ENCODE measurements around the gene ATRNL1. TPM values are rescaled to one million over a fixed set of nuclear protein-coding genes. Genes with fewer than 3 reads are reported as not detected.

ATRNL1 gene
- total RNA-seq, 1 experiment from 2014 or later = 1.3 TPM

DNA sequence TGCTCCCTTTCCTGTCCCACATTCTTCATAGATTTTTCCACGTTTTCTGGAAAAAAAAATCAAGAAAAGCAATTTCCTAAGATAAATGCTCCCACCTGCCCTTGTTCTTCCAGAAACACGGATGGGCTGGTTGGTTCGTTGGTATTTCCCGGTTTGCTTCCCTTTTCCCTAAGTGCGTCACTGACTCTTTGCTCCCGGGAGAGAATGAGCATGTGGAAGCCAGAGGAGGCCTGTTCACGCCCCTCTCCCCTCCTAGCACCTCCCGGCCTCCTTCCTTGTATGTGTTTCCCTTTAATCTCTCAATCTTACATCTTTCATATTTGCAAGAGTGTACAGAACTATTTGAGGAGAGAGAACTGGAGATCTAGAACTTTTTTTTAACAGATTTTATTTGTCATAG, 737.9 kb downstream of the ATRNL1 start:
- Histone ChIP-seq H3K27me3 (ENCODE audit: insufficient read depth, low read length) (peaks cover 21% of the 10 kb centered on the region; the same call in 1 of the 2 replicates), H3K4me3 (replicated peaks in 1 of 2; ENCODE audit: low read depth in 1 of 2, low read length in 2 of 2) (no peak overlapping the region), H3K27ac (ENCODE audit: low read depth, low read length) (no peak overlapping the region), H3K36me3 (ENCODE audit: control insufficient read depth in 1 of 2, insufficient read depth in 2 of 2, low read length in 2 of 2) (no peaks in the 10 kb centered on the region), H4K20me1 (ENCODE audit: insufficient read depth) (no peaks in the 10 kb centered on the region), H3K4me1 (ENCODE audit: control insufficient read depth in 1 of 2, insufficient read depth in 2 of 2, low read length in 2 of 2) (no peaks in the 10 kb centered on the region), H3K9me2 (ENCODE audit: insufficient read depth) (no peaks in the 10 kb centered on the region), H2AFZ (ENCODE audit: low read depth, low read length, poor library complexity, severe bottlenecking) (no peak overlapping the region), H3K4me2 (ENCODE audit: low read length) (no peak overlapping the region), H3K9ac (ENCODE audit: low read length) (no peak overlapping the region), H3K79me2 (ENCODE audit: insufficient read depth, low read length) (no peaks in the 10 kb centered on the region), H3K9me3 (ENCODE audit: control insufficient read depth in 1 of 2, insufficient read depth in 1 of 2, low read depth in 1 of 2, low read length in 2 of 2) (no peaks in the 10 kb centered on the region)
- intact Hi-C loops (cut with micrococcal nuclease) = no loop called here
- ATAC-seq (no peak), DNase-seq (ENCODE audit: low read depth, low spot score) (no peak)
- BruUV-seq (replicated peaks) = no TSS peak
- ChIA-PET POLR2A (no interaction called here), RAD21 (ENCODE audit: low non-redundant PET in 1 of 2, low total read pairs in 2 of 2, uncharacterized antibody in 2 of 2, unreplicated experiment in 2 of 2) (no interaction called here), CTCF (no interaction called here)
- TF ChIP-seq, protein P1, sequence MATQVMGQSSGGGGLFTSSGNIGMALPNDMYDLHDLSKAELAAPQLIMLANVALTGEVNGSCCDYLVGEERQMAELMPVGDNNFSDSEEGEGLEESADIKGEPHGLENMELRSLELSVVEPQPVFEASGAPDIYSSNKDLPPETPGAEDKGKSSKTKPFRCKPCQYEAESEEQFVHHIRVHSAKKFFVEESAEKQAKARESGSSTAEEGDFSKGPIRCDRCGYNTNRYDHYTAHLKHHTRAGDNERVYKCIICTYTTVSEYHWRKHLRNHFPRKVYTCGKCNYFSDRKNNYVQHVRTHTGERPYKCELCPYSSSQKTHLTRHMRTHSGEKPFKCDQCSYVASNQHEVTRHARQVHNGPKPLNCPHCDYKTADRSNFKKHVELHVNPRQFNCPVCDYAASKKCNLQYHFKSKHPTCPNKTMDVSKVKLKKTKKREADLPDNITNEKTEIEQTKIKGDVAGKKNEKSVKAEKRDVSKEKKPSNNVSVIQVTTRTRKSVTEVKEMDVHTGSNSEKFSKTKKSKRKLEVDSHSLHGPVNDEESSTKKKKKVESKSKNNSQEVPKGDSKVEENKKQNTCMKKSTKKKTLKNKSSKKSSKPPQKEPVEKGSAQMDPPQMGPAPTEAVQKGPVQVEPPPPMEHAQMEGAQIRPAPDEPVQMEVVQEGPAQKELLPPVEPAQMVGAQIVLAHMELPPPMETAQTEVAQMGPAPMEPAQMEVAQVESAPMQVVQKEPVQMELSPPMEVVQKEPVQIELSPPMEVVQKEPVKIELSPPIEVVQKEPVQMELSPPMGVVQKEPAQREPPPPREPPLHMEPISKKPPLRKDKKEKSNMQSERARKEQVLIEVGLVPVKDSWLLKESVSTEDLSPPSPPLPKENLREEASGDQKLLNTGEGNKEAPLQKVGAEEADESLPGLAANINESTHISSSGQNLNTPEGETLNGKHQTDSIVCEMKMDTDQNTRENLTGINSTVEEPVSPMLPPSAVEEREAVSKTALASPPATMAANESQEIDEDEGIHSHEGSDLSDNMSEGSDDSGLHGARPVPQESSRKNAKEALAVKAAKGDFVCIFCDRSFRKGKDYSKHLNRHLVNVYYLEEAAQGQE (IDR thresholded peaks at IDR 0.05; ENCODE audit: low read depth) = no peak
- no peak for TF ChIP-seq POLR2AphosphoS5 (IDR thresholded peaks at IDR 0.05; ENCODE audit: low read depth, low read length)
- TF ChIP-seq, protein P2, sequence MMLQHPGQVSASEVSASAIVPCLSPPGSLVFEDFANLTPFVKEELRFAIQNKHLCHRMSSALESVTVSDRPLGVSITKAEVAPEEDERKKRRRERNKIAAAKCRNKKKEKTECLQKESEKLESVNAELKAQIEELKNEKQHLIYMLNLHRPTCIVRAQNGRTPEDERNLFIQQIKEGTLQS (IDR thresholded peaks at IDR 0.05) = no peak
- no peak for TF ChIP-seq CEBPB (IDR thresholded peaks at IDR 0.05; ENCODE audit: low read depth)
- TF ChIP-seq ZFX (IDR thresholded peaks at IDR 0.05) = no peak
- no peak for TF ChIP-seq POLR2A (IDR thresholded peaks at IDR 0.05; ENCODE audit: borderline replicate concordance, extremely low read depth, insufficient read depth, insufficient read length)
- no peak for TF ChIP-seq SRF (IDR thresholded peaks at IDR 0.05; ENCODE audit: low read depth)
- TF ChIP-seq RAD21 (IDR thresholded peaks at IDR 0.05; ENCODE audit: low read depth) = no peak
- TF ChIP-seq SIN3A (IDR thresholded peaks at IDR 0.05; ENCODE audit: low read depth) = no peak
- TF ChIP-seq TCF7L2 (IDR thresholded peaks at IDR 0.05; ENCODE audit: borderline replicate concordance, extremely low read depth, insufficient read depth, insufficient read length) = no peak
- no peak for TF ChIP-seq EZH2 (IDR thresholded peaks at IDR 0.05)
- TF ChIP-seq ZNF274 (IDR thresholded peaks at IDR 0.05; ENCODE audit: low read depth, low read length) = no peak
